Ovary (tissue), 3 donors: ENCODE results near the gene SLC35G2.
"Not testable (repeated sequence)": the region's sequence is repeated elsewhere in the genome, so short reads cannot be mapped to it uniquely, and the experiment has no call there.

Source experiments
- CTCF ChIP-seq, 3 donors: fragments of 450-650 bp in 2 of 3; fragments of 200-600 bp in 1 of 3; IDR thresholded peaks; one replicate each; pipeline versions ENCODE4 v1.5.1 to v1.8.0; 2016 to 2022; ENCODE audit warnings: antibody characterized with exemption in 3 of 3, mild to moderate bottlenecking in 1 of 3
- POLR2A ChIP-seq: fragments of 450-650 bp; IDR thresholded peaks from one replicate; pipeline ENCODE4 v1.6.1; 2017; ENCODE audit warnings: antibody characterized with exemption, mild to moderate bottlenecking, moderate library complexity
- donor health status: DM: no; HTN: no; CAD: no.

GRCh38 chr3:136801146-136801545, 17.8 kb upstream of the SLC35G2 start:
- TF ChIP-seq POLR2A; CTCF (IDR thresholded peaks at IDR 0.05): not testable (repeated sequence)
